GM21723 (cell line): ENCODE measurements around the gene MGAT5.

Experiments
- ATAC-seq: cut with Tn5 transposase; IDR thresholded peaks from one replicate; pipeline ENCODE4 v1.9.1; 2021; ENCODE audit warnings: mild to moderate bottlenecking, moderate library complexity; ENCODE audit not compliant: unreplicated experiment

MGAT5 gene

GRCh38 chr2:134391751-134392160 is 137.9 kb downstream of the MGAT5 start:
- peak; percentile 92 for ATAC-seq

GRCh38 chr2:134392442-134393074 is 138.7 kb downstream of the MGAT5 start:
- no peak for ATAC-seq

GRCh38 chr2:134393075-134393461 is 139.2 kb downstream of the MGAT5 start:
- ATAC-seq: no peak

- ATAC-seq: no peak
Measured at GRCh38 chr2:134395779-134396178, 141.9 kb downstream of the MGAT5 start.

- ATAC-seq: no peak
Measured at GRCh38 chr2:134396493-134396892, 142.6 kb downstream of the MGAT5 start.

- no peak for ATAC-seq
Measured at GRCh38 chr2:134397146-134397896, 143.4 kb downstream of the MGAT5 start.

- no peak for ATAC-seq
Measured at GRCh38 chr2:134398300-134398699, 144.4 kb downstream of the MGAT5 start.

- ATAC-seq: no peak
Measured at GRCh38 chr2:134399096-134399495, 145.2 kb downstream of the MGAT5 start.

GRCh38 chr2:134401081-134401497 is 147.2 kb downstream of the MGAT5 start:
- no peak for ATAC-seq

GRCh38 chr2:134401789-134402188 is 147.9 kb downstream of the MGAT5 start:
- no peak for ATAC-seq

- no peak for ATAC-seq
Measured at GRCh38 chr2:134402410-134402809, 148.5 kb downstream of the MGAT5 start.

GRCh38 chr2:134405611-134406081 is 151.8 kb downstream of the MGAT5 start:
- no peak for ATAC-seq

- ATAC-seq: no peak
Measured at GRCh38 chr2:134406311-134406710, 152.4 kb downstream of the MGAT5 start.

- ATAC-seq: no peak
Measured at GRCh38 chr2:134406736-134407135, 152.9 kb downstream of the MGAT5 start.

GRCh38 chr2:134407154-134407890 is 153.4 kb downstream of the MGAT5 start:
- ATAC-seq: no peak

- ATAC-seq: no peak
Measured at GRCh38 chr2:134408386-134408785, 154.5 kb downstream of the MGAT5 start.

GRCh38 chr2:134408791-134409190 is 154.9 kb downstream of the MGAT5 start:
- ATAC-seq: no peak

- ATAC-seq: no peak
Measured at GRCh38 chr2:134410006-134410405, 156.1 kb downstream of the MGAT5 start.

- ATAC-seq: no peak
Measured at GRCh38 chr2:134410831-134411231, 157.0 kb downstream of the MGAT5 start.

- ATAC-seq: no peak
Measured at GRCh38 chr2:134411279-134411827, 157.5 kb downstream of the MGAT5 start.
